GM12872 (cell line): ENCODE data around the gene HSPA6.
"Not testable (repeated sequence)": the region's sequence is repeated elsewhere in the genome, so short reads cannot be mapped to it uniquely, and the experiment has no call there.

ENCODE experiments used
- CTCF ChIP-seq: IDR thresholded peaks from 3 replicates; pipeline ENCODE4 v1.5.1; 2011; ENCODE audit warnings: low read depth, mild to moderate bottlenecking, low read length, moderate library complexity; ENCODE audit not compliant: insufficient read depth

The HSPA6 gene

GRCh38 chr1:161523817-161524741, at the start of gene HSPA6:
HSPA6 (plus strand) TSS chr1:161524540; CDS start chr1:161524659, 119 bp downstream.
- TF ChIP-seq CTCF = not testable (repeated sequence)

GRCh38 chr1:161478985-161479384, 45.4 kb upstream of the HSPA6 start:
- TF ChIP-seq CTCF = no peak

- no peak for TF ChIP-seq CTCF
These were observed 43.8 kb upstream of the HSPA6 start for GRCh38 chr1:161480381-161481035.

DNA sequence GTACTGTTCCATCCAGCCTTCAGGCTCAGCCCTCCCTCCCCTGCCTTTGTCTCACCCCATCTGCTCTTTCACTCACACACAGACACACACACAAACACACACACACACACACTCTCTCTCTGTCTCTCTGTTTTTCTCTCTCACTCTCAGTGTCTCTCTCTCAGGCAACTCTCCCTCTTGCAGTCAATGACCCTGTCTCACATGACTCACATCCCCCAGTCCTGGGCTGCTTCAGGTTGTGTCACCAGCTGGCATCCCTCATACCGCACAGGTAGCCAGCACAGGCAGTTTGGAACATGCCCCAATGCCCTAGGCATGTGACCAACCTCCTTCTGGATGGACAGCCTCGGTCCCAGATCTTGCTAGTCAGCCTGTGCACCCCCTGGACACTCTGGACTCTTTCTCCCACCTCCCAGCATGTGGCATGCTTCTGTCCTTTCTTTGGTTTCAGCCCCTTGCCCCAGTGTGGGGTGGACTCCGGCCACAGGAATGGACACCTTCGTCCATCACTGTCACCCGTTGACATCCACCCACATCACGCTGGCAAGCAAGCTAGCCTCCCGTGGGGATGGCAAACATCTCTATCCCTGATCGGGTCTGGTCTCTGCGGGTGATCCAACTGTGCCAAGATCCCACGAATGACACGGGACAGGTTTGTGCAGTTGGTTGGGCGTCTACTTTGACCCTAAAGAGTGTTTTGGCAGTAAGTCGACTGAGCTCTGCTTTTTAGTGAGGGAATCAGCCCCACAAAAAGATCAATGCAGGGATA, 42.5 kb upstream of the HSPA6 start:
- no peak for TF ChIP-seq CTCF

DNA sequence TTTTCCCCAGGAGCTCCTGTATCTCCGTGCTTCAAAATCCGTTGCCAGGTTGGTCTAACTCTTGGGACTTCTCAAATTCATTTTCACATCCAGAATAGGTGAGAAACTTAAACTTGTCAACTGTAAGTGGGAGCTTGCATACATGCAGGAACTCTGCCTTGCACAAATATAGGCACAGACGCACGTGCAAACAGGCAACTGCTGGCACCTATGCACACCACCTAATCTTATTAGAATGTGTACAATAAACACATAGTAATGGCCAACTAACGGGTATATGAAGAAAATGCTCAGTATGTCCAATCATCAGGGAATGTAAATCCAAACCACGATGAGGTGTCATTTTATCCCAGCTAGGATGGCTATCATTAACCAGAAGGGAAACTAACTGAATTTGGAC, 41.7 kb upstream of the HSPA6 start:
- TF ChIP-seq CTCF = no peak

GRCh38 chr1:161483361-161483760, 41.0 kb upstream of the HSPA6 start:
- TF ChIP-seq CTCF = no peak

DNA sequence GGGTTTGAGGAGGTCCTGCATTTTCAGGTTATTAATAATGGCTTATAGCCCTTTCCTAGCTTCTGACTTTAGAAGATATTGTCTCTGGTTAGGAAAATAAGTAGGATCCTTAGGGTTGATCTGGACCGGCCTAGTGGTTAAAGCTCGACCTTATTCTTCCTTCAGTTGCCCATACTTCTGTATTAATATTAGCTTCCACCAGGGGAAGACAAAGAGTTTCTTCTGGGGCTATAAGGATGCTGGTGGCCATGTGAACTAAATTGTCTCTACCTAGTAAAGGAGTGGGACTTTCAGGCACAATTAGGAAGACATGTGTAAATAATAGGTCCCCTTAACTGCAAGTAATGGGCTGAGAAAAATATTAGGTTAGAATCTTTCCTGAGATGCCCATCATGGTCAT, 39.7 kb upstream of the HSPA6 start:
- TF ChIP-seq CTCF = peak; percentile 47
